ENCODE results near the gene MPZL2.

The MPZL2 gene

DNA sequence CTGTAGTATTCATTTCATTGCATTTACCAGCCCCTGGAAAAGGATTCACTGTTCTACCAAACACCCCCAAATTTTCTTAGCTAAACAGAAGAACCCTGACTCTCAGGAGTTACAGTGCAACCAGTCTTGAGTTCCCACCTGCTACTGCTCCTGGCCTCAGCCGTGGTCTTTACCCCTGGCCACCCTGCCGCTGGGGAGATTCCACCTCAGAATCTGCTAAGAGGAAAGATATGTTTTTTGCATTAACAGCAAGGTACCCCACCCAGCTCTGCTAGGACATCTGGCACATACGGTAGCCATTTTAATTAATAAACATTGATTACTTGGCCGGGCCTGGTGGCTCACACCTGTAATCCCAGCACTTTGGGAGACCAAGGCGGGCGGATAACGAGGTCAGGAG lies 48.3 kb downstream of the MPZL2 start:
- H3K4me3 ChIP-seq (ENCODE audit: severe bottlenecking), result no peak overlapping the region
- DNase-seq (ENCODE audit: low spot score) (no peak), ATAC-seq (ENCODE audit: low read depth) (no peak)
- no peaks in the 10 kb centered on the region for H3K27me3 ChIP-seq (ENCODE audit: insufficient read depth, poor library complexity, severe bottlenecking)
- H3K9me3 ChIP-seq (ENCODE audit: severe bottlenecking), result no peaks in the 10 kb centered on the region
- H3K27ac ChIP-seq (ENCODE audit: poor library complexity, severe bottlenecking), result no peak overlapping the region
- no peaks in the 10 kb centered on the region for H3K36me3 ChIP-seq (ENCODE audit: low read depth)
- TF ChIP-seq, protein P1, sequence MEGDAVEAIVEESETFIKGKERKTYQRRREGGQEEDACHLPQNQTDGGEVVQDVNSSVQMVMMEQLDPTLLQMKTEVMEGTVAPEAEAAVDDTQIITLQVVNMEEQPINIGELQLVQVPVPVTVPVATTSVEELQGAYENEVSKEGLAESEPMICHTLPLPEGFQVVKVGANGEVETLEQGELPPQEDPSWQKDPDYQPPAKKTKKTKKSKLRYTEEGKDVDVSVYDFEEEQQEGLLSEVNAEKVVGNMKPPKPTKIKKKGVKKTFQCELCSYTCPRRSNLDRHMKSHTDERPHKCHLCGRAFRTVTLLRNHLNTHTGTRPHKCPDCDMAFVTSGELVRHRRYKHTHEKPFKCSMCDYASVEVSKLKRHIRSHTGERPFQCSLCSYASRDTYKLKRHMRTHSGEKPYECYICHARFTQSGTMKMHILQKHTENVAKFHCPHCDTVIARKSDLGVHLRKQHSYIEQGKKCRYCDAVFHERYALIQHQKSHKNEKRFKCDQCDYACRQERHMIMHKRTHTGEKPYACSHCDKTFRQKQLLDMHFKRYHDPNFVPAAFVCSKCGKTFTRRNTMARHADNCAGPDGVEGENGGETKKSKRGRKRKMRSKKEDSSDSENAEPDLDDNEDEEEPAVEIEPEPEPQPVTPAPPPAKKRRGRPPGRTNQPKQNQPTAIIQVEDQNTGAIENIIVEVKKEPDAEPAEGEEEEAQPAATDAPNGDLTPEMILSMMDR (IDR thresholded peaks at IDR 0.05; ENCODE audit: poor library complexity, severe bottlenecking), result no peak
- no peaks in the 10 kb centered on the region for H3K4me1 ChIP-seq (ENCODE audit: insufficient read depth, poor library complexity, severe bottlenecking)

DNA sequence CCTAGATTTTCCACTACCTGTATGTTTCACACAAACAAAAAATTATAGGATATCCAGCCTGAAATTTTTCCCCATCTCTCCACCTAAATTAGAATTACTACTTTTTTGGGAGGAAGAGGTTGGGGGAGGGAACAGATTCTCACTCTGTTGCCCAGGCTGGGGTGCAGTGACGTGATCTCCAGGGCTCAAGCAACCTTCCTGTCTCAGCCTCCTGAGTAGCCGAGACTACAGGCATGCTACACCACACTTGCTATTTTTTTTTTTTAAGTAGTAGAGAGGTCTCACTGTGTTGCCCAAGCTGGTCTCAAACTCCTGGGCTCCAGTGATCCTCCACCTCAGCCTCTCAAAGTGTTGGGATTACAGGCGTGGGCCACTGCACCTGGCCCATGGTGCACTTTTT lies 48.8 kb downstream of the MPZL2 start:
- H3K4me1 ChIP-seq (ENCODE audit: insufficient read depth, poor library complexity, severe bottlenecking), result no peaks in the 10 kb centered on the region
- no peaks in the 10 kb centered on the region for H3K9me3 ChIP-seq (ENCODE audit: severe bottlenecking)
- ATAC-seq (ENCODE audit: low read depth) (no peak), DNase-seq (ENCODE audit: low spot score) (no peak)
- H3K36me3 ChIP-seq (ENCODE audit: low read depth), result no peaks in the 10 kb centered on the region
- H3K27me3 ChIP-seq (ENCODE audit: insufficient read depth, poor library complexity, severe bottlenecking), result no peaks in the 10 kb centered on the region
- TF ChIP-seq, protein P1 (IDR thresholded peaks at IDR 0.05; ENCODE audit: poor library complexity, severe bottlenecking), result no peak
- no peak overlapping the region for H3K27ac ChIP-seq (ENCODE audit: poor library complexity, severe bottlenecking)
- H3K4me3 ChIP-seq (ENCODE audit: severe bottlenecking), result no peak overlapping the region

DNA sequence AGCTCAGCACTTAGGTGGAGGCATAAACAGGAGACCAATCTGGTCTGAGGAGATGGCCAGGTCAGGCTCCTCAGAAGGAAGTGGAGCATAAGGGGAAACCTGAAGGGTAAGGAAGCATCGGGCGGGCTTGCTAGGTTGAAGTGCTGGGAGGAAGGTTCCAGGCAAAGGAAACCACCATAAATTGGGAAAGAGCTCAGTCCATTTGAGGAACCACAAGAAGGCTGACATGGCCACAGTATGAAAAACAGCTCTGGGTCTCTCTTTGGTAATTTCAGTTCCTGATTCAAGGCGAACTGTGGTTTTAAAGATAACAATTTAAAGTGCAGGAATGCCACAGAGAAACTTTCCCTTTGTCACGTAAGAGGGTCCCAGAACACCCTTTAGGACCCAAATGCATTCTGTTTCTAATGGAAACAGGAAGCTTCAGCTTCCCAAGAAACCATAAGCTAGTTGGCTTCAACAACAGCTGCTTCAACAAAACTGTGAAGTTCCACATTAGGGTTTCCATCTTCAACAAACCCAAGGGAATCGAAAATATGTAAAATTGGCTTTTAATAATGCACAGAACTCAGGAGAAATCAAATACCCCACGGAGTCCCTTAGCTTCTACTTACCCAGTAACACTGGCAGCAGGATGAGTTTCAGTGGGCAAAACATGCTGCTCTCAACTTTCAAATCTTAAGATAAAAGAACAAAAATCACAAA lies 49.7 kb downstream of the MPZL2 start:
- no peaks in the 10 kb centered on the region for H3K9me3 ChIP-seq (ENCODE audit: severe bottlenecking)
- no peaks in the 10 kb centered on the region for H3K36me3 ChIP-seq (ENCODE audit: low read depth)
- no peak for DNase-seq (ENCODE audit: low spot score)
- H3K4me1 ChIP-seq (ENCODE audit: insufficient read depth, poor library complexity, severe bottlenecking), result no peaks in the 10 kb centered on the region
- TF ChIP-seq, protein P1 (IDR thresholded peaks at IDR 0.05; ENCODE audit: poor library complexity, severe bottlenecking), result no peak
- no peak overlapping the region for H3K27ac ChIP-seq (ENCODE audit: poor library complexity, severe bottlenecking)
- H3K27me3 ChIP-seq (ENCODE audit: insufficient read depth, poor library complexity, severe bottlenecking), result no peaks in the 10 kb centered on the region
- no peak for ATAC-seq (ENCODE audit: low read depth)
- no peak overlapping the region for H3K4me3 ChIP-seq (ENCODE audit: severe bottlenecking)

DNA sequence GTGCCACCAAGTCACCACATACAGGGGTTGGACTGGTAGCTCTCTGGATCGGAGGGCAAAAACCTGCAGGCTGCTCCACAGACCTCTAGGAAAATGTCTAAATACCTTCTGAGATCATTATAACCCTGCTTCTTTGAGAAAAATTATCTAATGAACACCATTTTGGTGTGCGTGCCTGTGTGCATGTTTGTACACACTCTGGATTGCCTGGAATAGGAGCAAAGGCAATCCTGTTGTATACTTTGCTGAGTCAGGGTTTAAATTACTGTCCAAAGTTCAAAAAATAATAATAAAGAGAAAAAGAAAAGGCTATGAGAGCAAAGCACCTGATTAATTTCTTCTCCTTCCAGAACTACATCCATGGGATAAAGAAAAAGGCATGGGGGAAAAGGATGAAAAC lies 50.3 kb downstream of the MPZL2 start:
- no peaks in the 10 kb centered on the region for H3K9me3 ChIP-seq (ENCODE audit: severe bottlenecking)
- TF ChIP-seq, protein P1 (IDR thresholded peaks at IDR 0.05; ENCODE audit: poor library complexity, severe bottlenecking), result no peak
- no peaks in the 10 kb centered on the region for H3K27me3 ChIP-seq (ENCODE audit: insufficient read depth, poor library complexity, severe bottlenecking)
- DNase-seq (ENCODE audit: low spot score), result no peak
- ATAC-seq (ENCODE audit: low read depth), result no peak
- no peak overlapping the region for H3K27ac ChIP-seq (ENCODE audit: poor library complexity, severe bottlenecking)
- no peak overlapping the region for H3K4me3 ChIP-seq (ENCODE audit: severe bottlenecking)
- H3K4me1 ChIP-seq (ENCODE audit: insufficient read depth, poor library complexity, severe bottlenecking), result no peaks in the 10 kb centered on the region
- H3K36me3 ChIP-seq (ENCODE audit: low read depth), result no peaks in the 10 kb centered on the region

DNA sequence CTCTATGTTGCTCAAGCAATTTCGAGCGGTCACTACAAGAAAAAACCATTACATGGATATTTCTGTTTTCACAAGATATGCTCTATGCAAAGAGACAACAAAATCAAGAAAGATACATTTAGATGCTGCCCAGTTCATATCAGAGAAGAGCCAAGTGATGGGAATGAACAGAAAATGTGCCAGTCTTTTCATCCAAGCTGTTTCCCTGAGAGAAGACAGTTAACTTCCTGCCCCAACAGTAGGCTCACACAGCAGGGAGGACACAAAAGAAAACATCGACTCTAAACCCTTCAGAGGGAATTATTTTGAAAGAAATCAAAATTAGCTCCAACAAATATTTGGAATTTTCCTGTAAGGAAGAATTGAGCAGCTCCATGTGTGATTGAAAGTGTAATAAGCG lies 50.9 kb downstream of the MPZL2 start:
- Histone ChIP-seq H3K4me3 (ENCODE audit: severe bottlenecking) (no peak overlapping the region), H3K27ac (ENCODE audit: poor library complexity, severe bottlenecking) (no peak overlapping the region), H3K36me3 (ENCODE audit: low read depth) (no peaks in the 10 kb centered on the region), H3K9me3 (ENCODE audit: severe bottlenecking) (no peaks in the 10 kb centered on the region), H3K27me3 (ENCODE audit: insufficient read depth, poor library complexity, severe bottlenecking) (no peaks in the 10 kb centered on the region), H3K4me1 (ENCODE audit: insufficient read depth, poor library complexity, severe bottlenecking) (no peaks in the 10 kb centered on the region)
- TF ChIP-seq, protein P1 (IDR thresholded peaks at IDR 0.05; ENCODE audit: poor library complexity, severe bottlenecking), result no peak
- DNase-seq (ENCODE audit: low spot score) (no peak), ATAC-seq (ENCODE audit: low read depth) (no peak)

Data from RWPE2 (cell line).